HG02642 (cell line): ENCODE data around the gene TMEM141.
"Not testable (repeated sequence)": the region's sequence is repeated elsewhere in the genome, so short reads cannot be mapped to it uniquely, and the experiment has no call there.

Experiments
- ATAC-seq: cut with Tn5 transposase; IDR thresholded peaks from one replicate; pipeline ENCODE4 v1.9.1; 2021; ENCODE audit warnings: mild to moderate bottlenecking; ENCODE audit not compliant: unreplicated experiment, poor library complexity

TMEM141 gene

DNA sequence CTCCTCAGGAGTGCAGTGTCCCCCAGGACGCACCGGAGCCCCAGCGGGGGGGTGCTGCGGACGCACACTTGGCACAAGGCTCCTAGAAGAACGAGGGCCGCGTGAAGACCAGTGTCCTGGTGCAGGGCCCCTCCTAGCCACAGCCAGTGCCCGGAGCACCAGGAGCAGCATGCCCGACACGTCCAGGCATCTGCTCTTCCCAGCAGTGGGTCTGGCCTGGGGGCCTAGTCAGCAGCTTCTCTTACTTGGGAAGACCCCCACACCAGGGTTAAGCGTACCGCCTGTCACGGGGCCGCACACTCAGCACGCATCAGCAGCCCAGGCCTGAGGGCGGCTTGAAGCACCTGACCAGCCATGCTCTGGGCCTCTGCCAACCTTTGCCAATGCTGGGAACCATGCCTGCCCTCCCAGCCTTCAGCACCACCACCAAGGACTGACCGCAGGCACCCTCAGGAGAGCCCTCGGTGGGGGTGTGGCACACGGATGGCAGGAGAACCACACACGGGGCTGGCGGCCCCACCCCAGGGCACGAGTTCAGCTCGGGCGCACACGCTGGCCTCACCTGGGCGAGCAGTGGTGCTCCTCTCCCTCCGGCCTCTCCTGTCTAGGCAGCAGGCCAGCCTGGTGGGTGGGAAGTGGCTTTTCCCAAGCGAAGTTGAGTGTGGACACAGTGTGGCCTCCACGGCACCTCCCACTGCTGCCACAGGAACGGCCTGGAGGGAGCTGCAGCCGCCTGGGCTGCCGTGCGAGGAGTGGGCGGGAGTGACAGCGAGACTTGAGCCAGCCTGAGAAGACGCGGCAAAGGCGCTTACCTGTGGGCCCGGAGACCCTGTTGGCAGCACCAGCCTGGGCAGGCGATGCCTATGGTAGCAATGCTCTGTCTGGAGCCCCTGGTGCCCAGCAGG lies 39.1 kb downstream of the TMEM141 start:
- ATAC-seq = no peak

DNA sequence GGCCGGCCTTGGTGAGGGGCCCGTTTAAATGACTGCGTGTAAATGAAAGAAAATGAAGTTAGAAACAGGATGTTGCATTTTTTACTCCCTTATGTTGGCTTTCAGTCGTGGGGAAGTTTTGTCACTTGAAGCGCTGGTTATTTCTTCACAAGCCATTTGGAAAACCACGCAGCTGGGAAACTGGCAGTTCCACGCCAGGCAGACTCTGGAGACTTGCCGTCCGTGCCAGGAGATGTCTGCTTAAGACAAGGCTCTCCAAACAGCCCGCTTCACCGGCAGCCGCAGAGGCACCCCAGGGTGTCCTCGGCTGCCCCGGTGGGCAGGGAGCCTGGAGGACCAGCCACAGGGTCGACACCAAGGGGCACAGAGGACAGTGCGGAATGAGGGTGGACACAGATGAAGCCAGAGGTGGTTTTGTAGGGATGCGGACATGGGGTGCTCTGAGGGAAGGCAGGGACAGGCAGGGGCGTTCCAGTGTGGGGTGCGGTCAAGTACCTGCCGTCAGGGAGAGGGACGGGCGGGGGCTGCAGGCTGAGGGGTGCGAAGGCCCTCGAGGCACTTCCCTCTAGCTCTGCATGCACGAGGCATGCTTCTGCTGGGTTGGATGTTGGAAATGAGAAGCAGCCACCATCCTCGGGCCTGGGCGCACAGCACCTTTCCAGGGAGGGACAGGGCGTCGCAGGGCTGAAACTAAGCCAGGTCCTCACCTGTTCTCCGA lies 40.0 kb downstream of the TMEM141 start:
- no peak for ATAC-seq

GRCh38 chr9:136831720-136832104 lies 40.6 kb downstream of the TMEM141 start:
- no peak for ATAC-seq

- ATAC-seq = no peak
Measured at GRCh38 chr9:136832581-136832980, 41.4 kb downstream of the TMEM141 start.

GRCh38 chr9:136833381-136834048 lies 42.4 kb downstream of the TMEM141 start:
- not testable (repeated sequence) for ATAC-seq

GRCh38 chr9:136835162-136835931 lies 44.2 kb downstream of the TMEM141 start:
- no peak for ATAC-seq

- ATAC-seq = no peak
Measured at GRCh38 chr9:136835932-136836904, 45.1 kb downstream of the TMEM141 start.

DNA sequence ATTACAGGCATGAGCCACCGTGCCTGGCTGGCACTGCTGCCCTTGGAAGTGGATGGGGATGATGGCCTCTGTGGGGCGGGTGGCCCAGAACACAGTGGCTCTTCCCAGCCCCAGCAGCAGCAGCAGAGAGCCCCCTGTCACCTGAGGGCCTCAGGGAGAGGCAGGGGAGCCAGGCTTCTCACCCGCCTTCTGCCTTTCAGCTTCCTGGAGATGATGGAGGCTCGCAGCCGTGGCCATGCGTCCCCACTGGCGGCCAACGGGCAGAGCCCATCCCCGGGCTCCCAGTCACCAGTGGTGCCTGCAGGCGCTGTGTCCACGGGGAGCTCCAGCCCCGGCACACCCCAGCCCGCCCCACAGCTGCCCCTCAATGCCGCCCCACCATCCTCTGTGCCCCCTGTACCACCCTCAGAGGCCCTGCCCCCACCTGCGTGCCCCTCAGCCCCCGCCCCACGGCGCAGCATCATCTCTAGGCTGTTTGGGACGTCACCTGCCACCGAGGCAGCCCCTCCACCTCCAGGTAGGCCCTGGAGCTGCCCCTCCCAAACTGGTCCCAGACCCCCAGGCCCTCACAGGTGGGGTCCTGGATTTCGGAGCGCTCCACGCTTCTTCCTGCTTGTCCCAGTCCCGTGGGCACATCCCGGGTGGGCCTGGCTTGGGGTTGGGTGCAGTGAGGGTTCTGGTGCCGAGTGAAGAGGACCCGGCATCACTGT lies 46.2 kb downstream of the TMEM141 start:
- ATAC-seq = no peak

DNA sequence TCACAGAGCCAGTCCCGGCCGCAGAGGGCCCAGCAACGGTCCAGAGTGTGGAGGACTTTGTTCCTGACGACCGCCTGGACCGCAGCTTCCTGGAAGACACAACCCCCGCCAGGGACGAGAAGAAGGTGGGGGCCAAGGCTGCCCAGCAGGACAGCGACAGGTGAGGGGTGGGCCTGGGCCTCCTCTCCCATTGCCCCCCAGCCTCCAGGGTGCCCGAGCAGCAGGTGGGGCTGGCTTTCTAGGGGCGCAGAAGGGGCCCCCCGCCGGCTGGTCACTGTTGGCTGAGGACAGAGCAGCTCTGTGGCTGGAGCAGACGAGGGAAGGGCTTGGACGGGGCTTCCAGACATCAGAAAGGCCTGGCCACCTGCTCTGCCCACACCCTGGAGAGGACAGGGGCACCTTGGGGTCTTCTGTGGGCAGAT lies 46.7 kb downstream of the TMEM141 start:
- not testable (repeated sequence) for ATAC-seq

- ATAC-seq = no peak
Measured at GRCh38 chr9:136838314-136839228, 47.4 kb downstream of the TMEM141 start.

GRCh38 chr9:136839229-136840139 lies 48.3 kb downstream of the TMEM141 start:
- ATAC-seq = no peak

GRCh38 chr9:136840140-136840876 lies 49.2 kb downstream of the TMEM141 start:
- no peak for ATAC-seq

DNA sequence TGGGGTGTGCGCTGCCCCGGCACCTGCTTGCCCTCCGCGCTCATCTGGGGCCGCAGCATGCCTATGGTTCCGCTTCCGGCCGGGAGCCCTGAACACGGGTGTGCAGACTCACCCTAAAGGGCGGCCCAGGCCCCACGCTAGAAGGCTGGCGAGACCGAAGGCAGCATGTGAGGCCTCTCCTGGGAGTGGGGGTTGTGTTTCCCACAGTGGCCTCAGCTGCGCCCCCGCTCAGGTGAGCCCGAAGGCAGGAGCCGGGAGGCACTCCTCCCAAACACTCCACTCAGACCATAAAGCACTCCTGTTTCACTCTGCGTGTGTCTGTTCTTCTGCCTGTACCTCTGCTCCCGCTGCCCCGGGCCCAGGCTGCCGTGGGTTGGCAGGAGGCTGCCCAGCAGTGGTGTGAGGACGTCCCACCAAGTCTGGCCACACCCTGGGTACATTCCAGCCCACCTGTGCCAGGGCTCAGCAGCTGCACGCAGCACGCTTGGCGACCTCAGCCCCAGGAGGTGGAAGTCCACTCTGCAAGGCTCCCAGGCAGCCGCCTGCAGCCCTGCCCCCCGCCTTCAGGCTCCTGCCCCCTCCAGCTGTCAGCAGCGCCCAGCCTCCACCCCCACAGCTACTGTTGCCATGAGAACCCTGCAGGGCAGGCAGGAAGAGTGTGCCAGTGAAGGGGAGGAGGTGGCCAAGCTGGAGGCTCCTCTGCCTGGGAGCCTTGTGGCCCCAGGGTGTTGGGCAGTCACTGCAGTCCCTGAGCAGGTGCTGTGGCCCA lies 49.9 kb downstream of the TMEM141 start:
- no peak for ATAC-seq

- ATAC-seq = not testable (repeated sequence)
Measured at GRCh38 chr9:136841646-136842379, 50.7 kb downstream of the TMEM141 start.
